Activated CD4-positive, CD25-positive, alpha-beta regulatory T cell treated with anti-CD3 and anti-CD28 coated beads, Interleukin-2, amount 50 U/mL, for 72 hours (primary cell): ENCODE measurements around the gene GRIP2.

Experiments
- DNase-seq: peaks from one replicate; pipeline ENCODE4 v3.0.0; 2021

Gene GRIP2

DNA sequence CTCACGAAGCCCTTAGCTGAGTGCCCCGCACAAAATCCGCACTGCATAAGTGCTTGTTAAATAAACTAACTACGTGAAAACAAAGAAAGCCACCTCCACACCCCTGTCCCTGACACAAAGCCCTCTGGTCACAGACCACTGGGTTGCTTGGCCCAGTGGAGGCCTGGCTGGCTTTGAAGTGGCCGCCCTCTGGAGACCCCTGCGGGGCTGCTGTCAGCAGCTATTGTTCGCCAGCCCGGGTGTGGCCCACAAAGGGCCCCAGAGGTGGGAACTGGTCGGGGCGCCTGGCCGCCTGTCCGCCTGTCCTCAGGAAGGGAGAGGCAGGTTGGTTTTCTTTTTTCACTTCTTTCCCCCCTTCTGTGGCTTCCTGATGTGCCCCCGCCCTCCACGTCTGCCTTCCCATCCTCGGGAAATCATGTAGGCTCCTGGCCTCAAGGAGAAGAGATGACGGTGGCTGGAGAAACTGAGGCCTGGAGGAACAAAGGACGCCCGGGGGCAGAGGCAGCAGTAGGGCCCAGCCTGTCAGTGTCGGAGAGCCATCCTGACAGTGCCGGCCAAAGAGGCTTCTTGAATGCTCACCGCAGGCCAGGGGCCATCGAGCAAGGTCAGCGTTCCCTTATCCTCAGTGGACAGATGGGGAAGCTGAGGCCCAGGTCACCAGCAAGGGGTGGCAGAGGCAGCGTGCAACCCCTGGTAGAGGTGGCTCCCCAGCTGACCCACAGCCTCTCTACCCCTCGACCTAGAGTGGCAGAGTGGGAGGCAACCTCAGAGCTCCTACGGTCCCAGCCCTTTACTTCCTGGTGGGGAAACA lies 76.6 kb downstream of the GRIP2 start:
- no peak for DNase-seq

DNA sequence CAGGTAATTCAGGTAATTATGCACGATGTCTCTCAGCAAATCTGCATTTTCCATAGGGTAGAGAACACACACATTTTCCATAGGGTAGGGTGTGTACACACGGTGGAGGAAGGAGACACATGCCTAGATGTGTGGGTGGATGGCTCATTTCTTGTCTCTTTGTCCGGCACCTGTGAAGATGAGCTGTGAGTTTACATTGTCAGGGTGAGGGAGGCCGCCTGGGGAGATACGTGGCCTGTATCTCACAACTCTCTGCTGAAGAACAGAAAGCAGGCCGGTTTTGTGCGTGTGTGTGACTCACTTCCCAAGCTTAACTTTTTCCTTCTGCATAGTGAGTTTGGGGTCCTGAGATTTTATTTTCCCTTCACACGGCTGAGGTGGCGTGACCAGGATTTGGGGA lies 77.4 kb downstream of the GRIP2 start:
- DNase-seq, result no peak

DNA sequence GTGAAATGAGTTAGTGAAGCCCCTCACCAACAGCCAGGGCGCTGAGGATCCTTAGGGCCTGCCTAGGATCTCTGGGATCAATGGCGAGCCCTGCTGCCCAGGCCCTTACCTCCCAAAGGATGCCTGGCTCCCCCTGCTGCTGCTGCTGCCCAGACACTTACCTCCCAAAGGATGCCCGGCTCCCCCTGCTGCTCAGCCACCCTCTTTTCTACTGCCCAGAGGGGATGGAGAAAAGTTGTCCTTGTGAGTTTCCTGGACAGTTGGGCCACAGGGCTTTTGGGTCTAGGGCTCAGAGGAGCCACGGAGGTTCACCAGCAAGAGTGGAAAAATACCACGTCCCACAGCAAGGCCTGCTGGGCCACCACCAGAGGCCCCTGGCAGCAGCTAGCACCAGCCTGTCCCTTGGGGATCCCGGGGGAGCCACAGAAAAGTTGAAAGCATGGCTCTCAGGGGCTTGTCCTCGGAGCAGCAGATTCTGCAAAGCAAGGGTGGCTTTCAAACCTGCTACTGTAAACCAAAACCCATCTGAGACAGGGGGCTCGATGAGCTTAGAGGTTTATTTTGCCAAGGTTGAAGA lies 78.3 kb downstream of the GRIP2 start:
- DNase-seq, result no peak

GRCh38 chr3:14461006-14461747 lies 79.0 kb downstream of the GRIP2 start:
- no peak for DNase-seq

- no peak for DNase-seq
Observed at GRCh38 chr3:14460342-14461005, 79.7 kb downstream of the GRIP2 start.

DNA sequence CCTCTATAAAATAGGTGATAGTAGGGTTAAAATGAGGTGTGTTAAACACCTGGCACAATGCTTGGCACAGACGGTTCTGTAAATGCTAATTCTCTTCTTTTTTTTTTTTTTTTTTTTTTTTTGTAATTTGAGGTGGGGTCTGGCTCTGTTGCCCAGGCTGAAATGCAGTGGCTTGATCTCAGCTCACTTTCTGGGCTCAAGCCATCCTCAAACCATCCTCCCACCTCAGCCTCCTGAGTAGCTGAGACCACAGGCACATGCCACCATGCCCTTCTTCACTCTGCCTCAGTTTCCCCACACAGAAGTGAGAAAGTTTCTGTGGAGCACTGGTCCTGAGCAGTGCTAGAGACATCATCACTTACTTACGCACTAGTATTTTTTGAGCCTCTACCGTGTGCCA lies 80.4 kb downstream of the GRIP2 start:
- DNase-seq, result no peak

DNA sequence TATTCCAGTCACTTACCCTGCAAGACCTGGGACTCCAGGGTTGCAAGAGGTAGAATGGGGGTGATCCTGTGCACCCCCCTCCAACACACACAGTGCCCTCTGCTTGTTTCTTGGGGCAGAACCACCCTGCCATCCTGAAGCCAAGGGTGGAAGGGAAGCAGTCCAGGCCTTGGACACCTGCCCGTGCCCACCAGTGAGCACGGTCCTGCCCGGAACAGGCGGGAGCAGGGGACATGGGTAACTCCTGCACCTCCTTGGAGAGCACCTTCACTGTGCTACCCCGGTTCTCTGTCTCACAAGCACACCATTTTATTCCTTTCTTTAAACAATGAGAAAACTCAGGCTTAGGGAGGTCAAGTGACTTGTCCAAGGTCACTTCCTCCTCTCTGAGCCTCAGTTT lies 80.8 kb downstream of the GRIP2 start:
- no peak for DNase-seq

- no peak for DNase-seq
Observed at GRCh38 chr3:14458434-14459275, 81.5 kb downstream of the GRIP2 start.

DNA sequence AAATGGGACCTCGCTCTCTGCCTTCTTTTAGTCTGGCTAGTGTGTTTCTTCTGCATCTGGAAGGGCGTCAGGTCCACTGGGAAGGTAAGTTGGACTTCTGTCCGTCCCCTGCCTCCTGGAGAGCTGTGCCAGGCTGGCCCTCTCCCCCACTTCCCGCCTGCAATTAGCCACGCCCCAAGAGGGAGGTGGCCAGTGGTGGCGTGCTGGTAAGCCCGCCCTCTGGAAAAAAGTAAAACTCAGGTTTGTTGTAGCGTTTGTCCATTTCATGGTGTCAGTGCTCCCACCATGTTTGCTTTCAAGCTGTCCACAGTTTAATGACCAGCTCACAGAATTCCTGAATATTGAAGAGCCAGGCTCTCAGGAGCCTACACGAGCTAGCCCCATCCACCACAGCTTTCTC lies 82.1 kb downstream of the GRIP2 start:
- DNase-seq, result no peak

DNA sequence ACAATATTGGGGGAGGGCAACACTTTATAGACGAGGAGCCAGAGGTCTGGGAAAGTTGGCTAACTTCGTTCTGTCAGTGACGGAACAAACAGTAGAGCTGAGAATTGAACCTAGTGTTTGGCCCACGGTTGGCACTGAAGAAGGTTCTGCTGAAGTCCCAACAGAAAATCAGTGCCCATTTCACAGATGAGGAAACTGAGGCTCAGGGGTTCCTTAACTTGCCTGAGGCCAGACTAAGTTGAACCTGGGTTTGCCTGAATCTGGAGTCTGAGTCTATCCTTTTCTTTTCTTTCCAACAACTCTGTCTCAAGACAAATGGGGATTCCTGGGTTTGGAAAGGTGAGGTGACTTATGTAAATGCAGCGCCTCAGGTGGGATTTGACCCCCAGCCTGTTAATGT lies 82.7 kb downstream of the GRIP2 start:
- DNase-seq, result no peak

GRCh38 chr3:14456794-14457193 lies 83.3 kb downstream of the GRIP2 start:
- DNase-seq, result no peak

DNA sequence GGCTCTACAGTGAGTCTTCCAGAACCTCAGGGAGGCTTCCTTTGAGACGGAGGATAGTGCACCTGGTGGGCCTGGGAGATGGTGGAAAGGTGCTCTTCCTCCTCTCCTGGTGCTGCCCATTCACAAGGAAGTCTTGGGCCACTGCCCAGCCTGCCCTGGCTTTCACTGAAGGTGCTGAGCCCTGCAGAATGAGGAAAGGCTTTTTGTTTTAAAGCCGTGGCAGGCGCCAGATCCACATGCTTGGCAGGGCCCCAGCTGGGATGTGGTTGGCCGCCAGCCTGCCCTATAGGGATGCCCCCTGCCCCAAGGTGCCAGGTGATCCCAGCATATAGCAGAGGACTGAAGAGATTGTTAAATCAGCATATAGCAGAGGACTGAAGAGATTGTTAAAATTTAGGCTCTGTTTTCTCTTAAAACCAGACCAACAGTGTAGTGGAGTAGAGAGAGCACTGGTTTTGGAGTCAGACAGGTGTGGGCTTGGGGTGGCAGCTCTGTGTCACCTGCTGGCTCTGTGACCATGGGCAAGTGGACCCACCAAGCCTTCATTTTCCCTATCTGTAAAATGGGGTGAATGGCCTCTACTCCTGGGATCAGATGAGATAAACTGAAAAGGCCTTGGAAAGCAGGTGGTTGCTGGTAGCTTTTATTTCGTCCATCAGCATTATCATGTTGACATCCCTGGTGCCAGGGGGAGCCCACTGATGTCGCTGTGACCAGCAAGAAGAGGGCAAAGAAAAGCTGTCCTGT lies 84.4 kb downstream of the GRIP2 start:
- DNase-seq, result no peak

GRCh38 chr3:14454639-14455310 lies 85.4 kb downstream of the GRIP2 start:
- DNase-seq, result no peak

DNA sequence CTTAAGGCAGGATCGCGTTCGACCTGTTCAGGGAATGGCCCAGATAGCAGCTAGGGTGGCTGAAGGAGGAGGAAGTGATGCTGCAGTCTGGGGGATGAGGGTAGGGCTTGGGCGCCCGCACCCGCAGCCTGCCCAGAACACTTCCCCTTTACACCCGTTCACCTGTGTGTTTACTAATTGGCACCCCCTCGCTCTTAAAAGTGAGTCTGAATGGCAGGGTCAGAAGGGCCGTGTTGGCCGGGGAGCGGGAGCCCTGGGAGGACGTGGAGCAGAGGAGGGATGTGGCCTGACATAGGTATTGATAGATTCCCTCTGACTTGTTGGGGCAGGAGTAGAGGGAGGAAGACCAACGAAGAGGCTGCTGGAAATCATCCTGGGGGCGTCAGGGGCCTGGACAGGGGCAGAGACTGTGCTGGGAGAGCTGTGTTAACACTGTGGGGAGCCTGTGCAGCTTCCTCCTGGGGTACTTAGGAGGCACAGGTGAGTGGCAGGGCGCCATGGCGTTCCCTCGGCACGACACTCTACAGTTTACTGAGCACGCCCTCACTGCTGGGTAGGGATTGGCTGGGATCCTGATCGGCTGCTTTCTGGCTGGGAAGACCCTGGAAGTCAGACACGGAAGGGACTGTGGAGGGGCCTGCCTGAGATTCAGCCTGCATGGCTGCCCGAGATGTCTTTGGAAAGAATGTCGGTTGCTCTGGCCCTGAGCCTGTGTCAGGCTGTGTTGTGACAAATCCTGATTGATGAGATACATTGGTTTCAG lies 86.1 kb downstream of the GRIP2 start:
- no peak for DNase-seq

DNA sequence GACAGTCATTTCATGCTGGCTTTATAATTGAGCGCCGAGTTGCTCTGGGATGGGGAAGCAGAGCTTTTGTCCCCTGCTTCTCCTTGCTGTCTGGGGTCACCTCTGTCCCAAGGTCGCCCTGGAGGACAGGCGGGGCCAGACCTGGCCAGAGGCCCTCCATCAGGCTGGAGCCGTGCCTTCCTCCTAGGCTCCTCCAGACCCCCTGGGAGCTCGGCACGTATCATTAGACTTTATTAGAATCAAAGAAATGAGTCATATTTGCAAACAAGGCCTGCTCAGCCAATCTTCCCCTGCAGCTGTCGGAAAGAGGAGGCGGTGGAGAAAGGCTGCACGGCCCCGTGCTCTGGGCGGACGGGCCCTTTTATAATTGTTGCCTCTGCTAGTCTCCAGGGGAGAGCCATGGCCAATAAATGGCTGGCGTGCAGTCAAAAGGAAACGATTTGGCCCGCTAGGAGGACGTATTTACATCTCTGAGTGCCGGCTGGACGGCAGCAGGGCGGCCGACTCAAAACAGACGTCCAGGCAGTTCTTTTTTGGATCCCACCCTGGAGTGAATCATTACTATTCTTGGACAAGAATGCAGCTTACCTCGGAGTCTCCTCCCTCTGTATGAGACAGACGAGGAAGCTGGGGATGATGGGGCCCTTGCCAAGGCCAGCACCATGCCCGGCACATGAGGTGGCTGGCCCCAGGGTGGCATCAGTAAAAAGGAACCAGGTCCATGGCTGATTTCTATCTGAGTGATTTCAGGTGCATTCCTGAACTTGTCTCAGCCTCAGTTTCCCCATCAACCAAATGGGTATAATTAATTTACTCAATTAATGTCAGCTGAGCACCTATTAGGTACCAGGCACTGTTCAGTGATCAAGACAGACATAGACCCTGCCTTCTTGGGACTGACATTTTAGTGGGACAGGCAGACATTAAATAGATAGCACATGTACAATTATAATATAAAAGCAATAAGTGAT lies 87.1 kb downstream of the GRIP2 start:
- no peak for DNase-seq

- DNase-seq, result no peak
Observed at GRCh38 chr3:14451844-14452739, 88.0 kb downstream of the GRIP2 start.

DNA sequence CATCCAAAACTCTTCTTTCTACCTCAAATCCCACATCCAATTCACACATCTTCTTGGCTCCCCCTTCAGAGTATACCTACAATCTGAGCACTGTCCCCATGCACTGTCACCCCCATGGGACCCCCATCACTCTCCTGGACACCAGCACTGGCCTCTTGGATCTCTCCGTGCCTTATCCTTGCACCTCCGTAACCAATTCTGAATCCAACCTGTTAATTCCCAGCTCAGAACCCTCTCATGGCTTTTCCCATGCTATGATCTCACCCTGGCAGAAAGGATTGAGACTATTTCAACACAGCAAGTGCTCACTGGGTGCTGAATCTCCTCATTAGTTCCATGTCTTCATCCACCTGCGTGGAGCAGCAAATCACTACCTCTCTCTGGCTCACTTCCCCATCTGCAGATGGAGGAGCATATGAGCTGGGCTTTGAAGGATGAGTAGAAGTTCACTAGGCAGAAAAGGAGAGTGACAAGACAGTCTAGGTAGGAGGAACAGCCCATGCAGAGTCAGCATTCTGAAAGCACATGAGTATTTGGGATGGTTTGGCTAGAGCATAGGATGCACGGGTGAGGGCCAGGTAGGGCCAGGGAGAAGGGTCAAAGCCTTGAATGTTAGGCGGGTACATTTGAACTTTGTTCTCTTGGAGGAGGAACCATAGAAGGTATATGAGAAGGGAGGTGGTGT lies 89.1 kb downstream of the GRIP2 start:
- no peak for DNase-seq

DNA sequence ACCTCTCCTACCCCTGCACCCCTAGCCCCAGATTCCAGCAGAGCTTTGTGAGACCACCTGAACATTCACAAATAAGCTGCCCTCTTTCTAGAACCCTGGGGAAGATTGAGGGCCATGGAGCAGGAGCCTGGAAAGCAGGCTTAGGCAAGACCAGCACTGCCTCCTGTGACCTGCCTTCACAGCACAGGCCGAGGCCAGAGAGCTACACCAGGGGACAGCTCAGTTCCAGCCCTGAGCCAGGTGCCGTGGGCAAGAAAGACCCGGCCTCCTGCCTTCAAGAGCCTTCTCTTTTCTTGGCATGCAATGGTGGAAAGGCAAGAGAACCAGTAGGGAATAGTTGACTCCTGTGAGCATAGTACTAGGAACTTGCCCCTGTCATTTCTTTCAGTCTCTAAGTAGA lies 89.6 kb downstream of the GRIP2 start:
- no peak for DNase-seq
